Smooth muscle cell (in vitro differentiated cells): ENCODE data around the gene LUC7L2. TPM values are rescaled to one million over a fixed set of nuclear protein-coding genes. Genes with fewer than 3 reads are reported as not detected.
"Not testable (repeated sequence)": the region's sequence is repeated elsewhere in the genome, so short reads cannot be mapped to it uniquely, and the experiment has no call there.

Experiments
- DNase-seq: peaks from one replicate; lab custom pipeline; 2025; ENCODE audit not compliant: unreplicated experiment; lab: John Stamatoyannopoulos, UW
- H2AFZ ChIP-seq: fragments of 200-600 bp; sonication (generic); 2 replicates; pipeline ENCODE4 v1.6.0; 2016; ENCODE audit warnings: antibody characterized with exemption, low read depth, mild to moderate bottlenecking
- H3F3A ChIP-seq: fragments of 200-600 bp; sonication (generic); 2 replicates; pipeline ENCODE4 v1.6.0; 2017; ENCODE audit warnings: antibody characterized with exemption, low read depth
- H3K27ac ChIP-seq: fragments of 200-600 bp; sonication (generic); 2 replicates; pipeline ENCODE4 v1.5.1; 2016; ENCODE audit warnings: low read depth, mild to moderate bottlenecking
- H3K27me3 ChIP-seq: fragments of 200-600 bp; sonication (generic); 2 replicates; pipeline ENCODE4 v1.6.1; 2016; ENCODE audit warnings: low read depth, mild to moderate bottlenecking
- H3K36me3 ChIP-seq: fragments of 200-600 bp; sonication (generic); 2 replicates; pipeline ENCODE4 v1.5.1; 2016; ENCODE audit warnings: low read depth
- H3K4me1 ChIP-seq: fragments of 200-600 bp; sonication (generic); 2 replicates; pipeline ENCODE4 v1.5.1; 2016; ENCODE audit warnings: low read depth
- H3K4me2 ChIP-seq: fragments of 200-600 bp; sonication (generic); 2 replicates; pipeline ENCODE4 v1.6.0; 2016; ENCODE audit warnings: mild to moderate bottlenecking
- H3K4me3 ChIP-seq: fragments of 200-600 bp; sonication (generic); 2 replicates; pipeline ENCODE4 v1.5.1; 2016; ENCODE audit warnings: mild to moderate bottlenecking
- H3K79me2 ChIP-seq: fragments of 200-600 bp; sonication (generic); 2 replicates; pipeline ENCODE4 v1.6.0; 2016; ENCODE audit warnings: low read depth, mild to moderate bottlenecking
- H3K9ac ChIP-seq: fragments of 200-600 bp; sonication (generic); 2 replicates; pipeline ENCODE4 v1.6.0; 2016; ENCODE audit warnings: low read depth
- H3K9me3 ChIP-seq: fragments of 200-600 bp; sonication (generic); replicated peaks from 2 replicates; pipeline ENCODE4 v1.5.1; 2016; ENCODE audit warnings: low read depth
- H4K20me1 ChIP-seq: fragments of 200-600 bp; sonication (generic); 2 replicates; pipeline ENCODE4 v1.6.0; 2016; ENCODE audit warnings: low read depth
- WGBS: methylation state at CpG from one replicate; pipeline ENCODE4 v1.1.7; 2016; ENCODE audit warnings: low lambda C conversion rate; 5-methylcytosine and 5-hydroxymethylcytosine counted together
- polyA plus RNA-seq: library from polyadenylated mRNA; unstranded; fragments of >200 nt; fragmentation: Nextera tagmentation; extraction: Ambion mirVana; gene quantifications from 2 replicates; pipeline ENCODE4 v1.2.1, GENCODE V29; 2016
- total RNA-seq: library from RNA; depleted of rRNA; stranded (reverse); fragments of >200 nt; gene quantifications from 2 replicates; pipeline ENCODE4 v1.2.3, GENCODE V29; 2014
- TF ChIP-seq, protein P1 (sequence below): fragments of 200-600 bp; sonication (generic); IDR thresholded peaks from 2 replicates; pipeline ENCODE4 v1.5.1; 2017; ENCODE audit warnings: borderline replicate concordance, mild to moderate bottlenecking, antibody characterized with exemption; ENCODE audit not compliant: insufficient read depth, poor library complexity, severe bottlenecking

Gene LUC7L2
- total and polyA plus RNA-seq, 2 experiments from 2014 or later: 60.0 to 70.5 TPM

- Histone ChIP-seq H3K27me3 (no peaks in the 10 kb centered on the region), H3K9ac (no peak overlapping the region), H3K4me2 (no peak overlapping the region), H4K20me1 (no peaks in the 10 kb centered on the region), H2AFZ (no peak overlapping the region), H3K4me3 (no peak overlapping the region), H3K4me1 (no peaks in the 10 kb centered on the region), H3F3A (no peaks in the 10 kb centered on the region), H3K27ac (no peak overlapping the region), H3K79me2 (no peaks in the 10 kb centered on the region), H3K9me3 (no peaks in the 10 kb centered on the region), H3K36me3 (no peaks in the 10 kb centered on the region)
- TF ChIP-seq, protein P1, sequence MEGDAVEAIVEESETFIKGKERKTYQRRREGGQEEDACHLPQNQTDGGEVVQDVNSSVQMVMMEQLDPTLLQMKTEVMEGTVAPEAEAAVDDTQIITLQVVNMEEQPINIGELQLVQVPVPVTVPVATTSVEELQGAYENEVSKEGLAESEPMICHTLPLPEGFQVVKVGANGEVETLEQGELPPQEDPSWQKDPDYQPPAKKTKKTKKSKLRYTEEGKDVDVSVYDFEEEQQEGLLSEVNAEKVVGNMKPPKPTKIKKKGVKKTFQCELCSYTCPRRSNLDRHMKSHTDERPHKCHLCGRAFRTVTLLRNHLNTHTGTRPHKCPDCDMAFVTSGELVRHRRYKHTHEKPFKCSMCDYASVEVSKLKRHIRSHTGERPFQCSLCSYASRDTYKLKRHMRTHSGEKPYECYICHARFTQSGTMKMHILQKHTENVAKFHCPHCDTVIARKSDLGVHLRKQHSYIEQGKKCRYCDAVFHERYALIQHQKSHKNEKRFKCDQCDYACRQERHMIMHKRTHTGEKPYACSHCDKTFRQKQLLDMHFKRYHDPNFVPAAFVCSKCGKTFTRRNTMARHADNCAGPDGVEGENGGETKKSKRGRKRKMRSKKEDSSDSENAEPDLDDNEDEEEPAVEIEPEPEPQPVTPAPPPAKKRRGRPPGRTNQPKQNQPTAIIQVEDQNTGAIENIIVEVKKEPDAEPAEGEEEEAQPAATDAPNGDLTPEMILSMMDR: no peak
- 62% methylated on average over 2 of the region's 2 CpGs for WGBS
- no peak for DNase-seq
These were observed 31.3 kb upstream of the LUC7L2 start for GRCh38 chr7:139328375-139328774.

DNA sequence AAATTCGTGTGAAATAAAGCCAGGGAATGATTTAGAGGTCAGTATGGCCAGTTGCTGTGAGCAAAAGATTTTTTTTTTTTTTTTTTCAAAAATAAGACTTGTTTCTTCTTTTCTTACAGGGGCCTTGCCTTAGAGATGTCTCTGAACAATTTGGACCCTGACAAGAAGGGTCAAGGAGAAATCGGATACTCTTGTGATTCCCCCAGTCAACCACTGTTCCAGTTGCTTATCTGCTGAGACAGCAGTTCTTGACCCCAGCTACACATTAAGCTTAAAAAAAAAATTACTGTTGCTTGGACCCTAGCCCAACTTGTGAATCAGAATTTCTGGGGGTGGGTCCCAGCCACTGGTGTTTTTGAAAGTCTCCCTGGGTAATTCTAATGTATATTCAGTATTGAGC is 30.6 kb upstream of the LUC7L2 start:
- no peaks in the 10 kb centered on the region for H3K4me1 ChIP-seq
- no peak overlapping the region for H2AFZ ChIP-seq
- no peak overlapping the region for H3K27ac ChIP-seq
- no peaks in the 10 kb centered on the region for H3K27me3 ChIP-seq
- no peak overlapping the region for H3K4me2 ChIP-seq
- WGBS: 90% methylated on average over 2 of the region's 2 CpGs
- H3K9ac ChIP-seq: no peak overlapping the region
- H3F3A ChIP-seq: no peaks in the 10 kb centered on the region
- no peak overlapping the region for H3K4me3 ChIP-seq
- H4K20me1 ChIP-seq: no peaks in the 10 kb centered on the region
- H3K36me3 ChIP-seq: no peaks in the 10 kb centered on the region
- no peaks in the 10 kb centered on the region for H3K9me3 ChIP-seq
- DNase-seq: no peak
- H3K79me2 ChIP-seq: no peaks in the 10 kb centered on the region
- TF ChIP-seq, protein P1: no peak

- Histone ChIP-seq H3K9ac (no peak overlapping the region), H4K20me1 (no peaks in the 10 kb centered on the region), H3K36me3 (no peaks in the 10 kb centered on the region), H2AFZ (no peak overlapping the region), H3K27ac (no peak overlapping the region), H3F3A (no peaks in the 10 kb centered on the region), H3K4me3 (no peak overlapping the region), H3K27me3 (no peaks in the 10 kb centered on the region), H3K4me1 (no peaks in the 10 kb centered on the region), H3K79me2 (no peaks in the 10 kb centered on the region), H3K9me3 (no peaks in the 10 kb centered on the region), H3K4me2 (no peak overlapping the region)
- WGBS: 93% methylated on average over 3 of the region's 3 CpGs
- no peak for DNase-seq
- TF ChIP-seq, protein P1: no peak
These were observed 29.2 kb upstream of the LUC7L2 start for GRCh38 chr7:139330333-139331030.

DNA sequence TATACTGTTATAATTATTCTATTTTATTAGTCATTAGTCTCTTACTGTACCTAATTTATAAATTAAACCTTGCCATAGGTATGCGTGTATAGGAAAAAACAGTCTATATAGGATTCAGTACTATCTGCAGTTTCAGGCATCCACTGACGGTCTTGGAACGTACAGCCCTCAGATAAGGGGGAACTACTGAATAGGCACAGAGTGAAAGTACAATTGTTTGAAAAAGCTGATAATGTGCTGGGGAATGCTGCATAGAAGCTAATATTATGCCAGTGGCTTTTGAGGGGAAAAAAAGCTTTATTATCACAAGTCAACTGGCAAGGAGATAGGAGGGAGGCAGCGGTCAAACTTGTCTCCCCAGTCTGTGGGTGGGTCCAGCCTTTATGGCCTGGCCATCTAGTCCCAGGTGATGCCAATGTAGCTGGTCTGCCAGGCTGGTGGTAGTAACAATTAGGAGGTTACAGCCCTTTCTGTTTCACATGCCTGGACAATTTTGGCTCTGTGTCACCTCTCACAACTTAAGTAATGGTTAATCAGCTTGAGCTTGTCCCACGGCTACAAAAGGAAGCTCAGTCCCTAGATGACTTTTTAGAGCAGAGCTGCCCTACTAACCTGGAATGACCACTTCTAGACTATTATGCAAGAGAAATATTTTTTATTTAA is 26.9 kb upstream of the LUC7L2 start:
- Histone ChIP-seq H3K36me3 (no peaks in the 10 kb centered on the region), H3K9ac (no peak overlapping the region), H3K27me3 (no peaks in the 10 kb centered on the region), H2AFZ (no peak overlapping the region), H3K4me1 (no peaks in the 10 kb centered on the region), H3K4me3 (no peak overlapping the region), H4K20me1 (no peaks in the 10 kb centered on the region), H3K27ac (no peak overlapping the region), H3F3A (no peaks in the 10 kb centered on the region), H3K4me2 (no peak overlapping the region), H3K79me2 (no peaks in the 10 kb centered on the region), H3K9me3 (no peaks in the 10 kb centered on the region)
- 81% methylated on average over 5 of the region's 5 CpGs for WGBS
- no peak for DNase-seq
- TF ChIP-seq, protein P1: no peak

- H3K79me2 ChIP-seq, H3K36me3 ChIP-seq, H4K20me1 ChIP-seq, DNase-seq, H3K4me2 ChIP-seq, H3K4me3 ChIP-seq, H3K27ac ChIP-seq, H2AFZ ChIP-seq, H3K4me1 ChIP-seq, H3F3A ChIP-seq, H3K9ac ChIP-seq, H3K9me3 ChIP-seq, H3K27me3 ChIP-seq: not testable (repeated sequence)
- WGBS: 97% methylated on average over 13 of the region's 13 CpGs
These were observed 26.3 kb upstream of the LUC7L2 start for GRCh38 chr7:139333443-139333842.
